Gastroesophageal sphincter (tissue), 3 donors: Measurements from ENCODE around the gene VSNL1.

Experiments
- POLR2A ChIP-seq, 2 donors: fragments of 450-650 bp; IDR thresholded peaks; one replicate each; pipeline ENCODE4 v1.6.1; 2017; ENCODE audit warnings: antibody characterized with exemption in 2 of 2, mild to moderate bottlenecking in 2 of 2, moderate library complexity in 1 of 2
- TF ChIP-seq, protein P1 (sequence below), 4 experiments: fragments of 200-600 bp in 2 of 4; fragments of 450-650 bp in 2 of 4; sonication (generic) in 1 of 4; IDR thresholded peaks; one replicate each; pipeline ENCODE4 v1.5.1; 2017 to 2019; ENCODE audit warnings: antibody characterized with exemption in 4 of 4, mild to moderate bottlenecking in 2 of 4, moderate library complexity in 2 of 4

DNA sequence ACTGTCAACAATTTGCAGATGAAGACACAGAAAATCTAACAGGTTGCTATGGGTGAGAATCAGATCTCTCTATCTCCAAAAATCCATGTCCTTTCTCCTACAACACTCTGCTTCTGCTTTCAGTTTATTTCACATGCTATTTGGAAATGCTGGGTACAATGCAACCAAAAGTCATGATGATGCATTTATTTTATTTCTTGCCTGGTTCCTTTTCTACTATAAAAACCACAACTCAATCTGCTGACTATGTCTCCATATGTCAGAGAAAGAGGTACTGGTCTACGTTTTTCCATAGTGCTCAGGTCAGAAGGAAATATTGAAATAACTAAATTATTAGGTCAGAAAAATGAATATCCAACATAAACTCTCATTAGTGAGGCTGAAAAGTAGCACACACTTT is 42.8 kb upstream of the VSNL1 start:
- TF ChIP-seq, protein P1, sequence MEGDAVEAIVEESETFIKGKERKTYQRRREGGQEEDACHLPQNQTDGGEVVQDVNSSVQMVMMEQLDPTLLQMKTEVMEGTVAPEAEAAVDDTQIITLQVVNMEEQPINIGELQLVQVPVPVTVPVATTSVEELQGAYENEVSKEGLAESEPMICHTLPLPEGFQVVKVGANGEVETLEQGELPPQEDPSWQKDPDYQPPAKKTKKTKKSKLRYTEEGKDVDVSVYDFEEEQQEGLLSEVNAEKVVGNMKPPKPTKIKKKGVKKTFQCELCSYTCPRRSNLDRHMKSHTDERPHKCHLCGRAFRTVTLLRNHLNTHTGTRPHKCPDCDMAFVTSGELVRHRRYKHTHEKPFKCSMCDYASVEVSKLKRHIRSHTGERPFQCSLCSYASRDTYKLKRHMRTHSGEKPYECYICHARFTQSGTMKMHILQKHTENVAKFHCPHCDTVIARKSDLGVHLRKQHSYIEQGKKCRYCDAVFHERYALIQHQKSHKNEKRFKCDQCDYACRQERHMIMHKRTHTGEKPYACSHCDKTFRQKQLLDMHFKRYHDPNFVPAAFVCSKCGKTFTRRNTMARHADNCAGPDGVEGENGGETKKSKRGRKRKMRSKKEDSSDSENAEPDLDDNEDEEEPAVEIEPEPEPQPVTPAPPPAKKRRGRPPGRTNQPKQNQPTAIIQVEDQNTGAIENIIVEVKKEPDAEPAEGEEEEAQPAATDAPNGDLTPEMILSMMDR (IDR thresholded peaks at IDR 0.05), result no peak
- TF ChIP-seq POLR2A (IDR thresholded peaks at IDR 0.05), result no peak
